ENCODE results near the gene NCOA6.

Gene NCOA6

GRCh38 chr20:34824026-34824425 is 1.4 kb downstream of the NCOA6 start:
- no peaks in the 10 kb centered on the region for H3K9me2 ChIP-seq (replicated peaks; ENCODE audit: insufficient read depth, low read length)
- H3K4me1 ChIP-seq (ENCODE audit: low read length), result no peaks in the 10 kb centered on the region
- peaks cover 60% of the 10 kb centered on the region for H3K79me2 ChIP-seq (ENCODE audit: low read length)
- H3K27ac ChIP-seq (ENCODE audit: low read length), result no peak overlapping the region
- H4K20me1 ChIP-seq (ENCODE audit: insufficient read depth, low read length), result peaks cover 20% of the 10 kb centered on the region
- no peaks in the 10 kb centered on the region for H3K36me3 ChIP-seq (replicated peaks; ENCODE audit: insufficient read depth, low read length)
- peaks cover 6% of the 10 kb centered on the region; the same call in 1 of the 2 replicates for H3F3A ChIP-seq (ENCODE audit: insufficient read depth, low read length)
- no peak overlapping the region for H2AFZ ChIP-seq (ENCODE audit: low read length)
- no peaks in the 10 kb centered on the region for H3K9me3 ChIP-seq (replicated peaks; ENCODE audit: insufficient read depth, low read length)
- no peak for DNase-seq
- peak overlapping the region; percentile 65 for H3K4me2 ChIP-seq (ENCODE audit: low read depth, low read length)
- TF ChIP-seq EZH2 (optimal IDR thresholded peaks at IDR 0.05; ENCODE audit: low read depth, low read length) (no peak), EZH2phosphoT487 (IDR thresholded peaks at IDR 0.05; ENCODE audit: low read length) (no peak), CTCF (IDR thresholded peaks at IDR 0.05; ENCODE audit: low read length) (no peak)
- H3K9ac ChIP-seq (ENCODE audit: low read length), result peak overlapping the region; percentile 2; the same call in 1 of the 2 replicates
- H3K27me3 ChIP-seq (replicated peaks; ENCODE audit: insufficient read depth, low read length), result no peaks in the 10 kb centered on the region
- peak overlapping the region; percentile 97 for H3K4me3 ChIP-seq (ENCODE audit: low read length)

DNA sequence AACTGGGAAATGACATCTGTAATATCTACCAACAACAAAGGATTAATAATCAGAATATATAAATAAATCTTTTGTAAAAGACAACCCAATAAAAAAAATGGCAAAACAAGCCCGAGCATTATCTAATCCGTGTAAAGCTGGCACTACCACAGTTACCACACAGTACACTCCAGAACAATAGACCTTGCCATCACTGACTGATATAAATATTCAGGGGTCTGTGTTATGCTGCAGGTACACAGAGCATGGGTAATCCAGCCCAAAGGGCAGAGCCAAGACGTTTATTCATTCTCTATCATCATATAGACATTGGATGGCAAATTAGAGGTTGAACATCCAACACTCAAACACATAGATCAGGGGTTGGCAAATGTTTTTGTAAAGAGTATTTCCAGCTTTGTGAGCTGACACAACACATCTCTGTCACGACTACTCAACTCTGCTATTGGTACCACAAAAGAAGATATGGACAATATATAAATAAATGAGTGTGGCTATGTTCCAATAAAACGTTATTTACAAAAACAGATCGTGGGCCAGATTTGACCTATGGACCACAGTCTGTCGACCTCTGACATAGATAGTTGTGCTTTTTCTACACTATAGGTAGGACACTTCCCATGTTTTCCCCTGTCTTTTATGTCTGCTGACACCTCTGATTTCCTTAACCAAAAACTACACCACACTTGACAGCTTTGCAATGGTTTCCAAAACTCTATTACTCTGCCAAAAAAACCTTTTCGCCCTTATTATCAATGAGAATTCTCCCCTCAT is 4.5 kb downstream of the NCOA6 start:
- H3K4me1 ChIP-seq (ENCODE audit: low read length), result no peaks in the 10 kb centered on the region
- no peak overlapping the region for H3K4me2 ChIP-seq (ENCODE audit: low read depth, low read length)
- H3K27ac ChIP-seq (ENCODE audit: low read length), result no peak overlapping the region
- no peaks in the 10 kb centered on the region for H3K9me2 ChIP-seq (replicated peaks; ENCODE audit: insufficient read depth, low read length)
- no peaks in the 10 kb centered on the region for H3K36me3 ChIP-seq (replicated peaks; ENCODE audit: insufficient read depth, low read length)
- H2AFZ ChIP-seq (ENCODE audit: low read length), result no peak overlapping the region
- H3K9me3 ChIP-seq (replicated peaks; ENCODE audit: insufficient read depth, low read length), result no peaks in the 10 kb centered on the region
- TF ChIP-seq CTCF (IDR thresholded peaks at IDR 0.05; ENCODE audit: low read length), result no peak
- no peak for TF ChIP-seq EZH2phosphoT487 (IDR thresholded peaks at IDR 0.05; ENCODE audit: low read length)
- H3K4me3 ChIP-seq (ENCODE audit: low read length), result no peak overlapping the region
- peaks cover 28% of the 10 kb centered on the region for H4K20me1 ChIP-seq (ENCODE audit: insufficient read depth, low read length)
- H3K27me3 ChIP-seq (replicated peaks; ENCODE audit: insufficient read depth, low read length), result no peaks in the 10 kb centered on the region
- no peak for DNase-seq
- H3F3A ChIP-seq (ENCODE audit: insufficient read depth, low read length), result peaks cover 6% of the 10 kb centered on the region; the same call in 1 of the 2 replicates
- H3K79me2 ChIP-seq (ENCODE audit: low read length), result peaks cover 89% of the 10 kb centered on the region
- no peak overlapping the region for H3K9ac ChIP-seq (ENCODE audit: low read length)

DNA sequence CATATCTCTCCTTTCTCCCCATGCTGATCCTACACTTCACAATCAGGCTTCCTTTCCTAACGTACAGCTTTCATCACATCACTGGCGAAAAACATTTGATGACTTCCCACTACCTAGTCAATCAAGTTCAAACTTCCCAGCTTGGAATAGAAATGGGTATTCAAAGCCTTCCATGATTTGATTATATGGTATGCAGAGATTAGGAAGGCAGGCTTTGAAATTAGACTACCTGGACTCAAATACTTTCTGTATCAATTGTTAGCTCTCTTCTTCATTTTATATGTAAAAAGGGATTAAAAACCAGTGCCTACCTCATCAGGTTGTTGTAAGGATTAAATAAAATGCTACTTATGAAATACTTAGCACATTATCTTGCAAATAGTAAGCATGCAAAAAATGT is 7.7 kb downstream of the NCOA6 start:
- Histone ChIP-seq H3K79me2 (ENCODE audit: low read length) (peaks cover 97% of the 10 kb centered on the region), H2AFZ (ENCODE audit: low read length) (no peak overlapping the region), H3K27ac (ENCODE audit: low read length) (no peak overlapping the region), H3K27me3 (replicated peaks; ENCODE audit: insufficient read depth, low read length) (no peaks in the 10 kb centered on the region), H3F3A (ENCODE audit: insufficient read depth, low read length) (no peaks in the 10 kb centered on the region), H3K4me1 (ENCODE audit: low read length) (no peaks in the 10 kb centered on the region), H3K9me3 (replicated peaks; ENCODE audit: insufficient read depth, low read length) (no peaks in the 10 kb centered on the region), H3K9ac (ENCODE audit: low read length) (no peak overlapping the region), H3K4me2 (ENCODE audit: low read depth, low read length) (no peak overlapping the region), H3K9me2 (replicated peaks; ENCODE audit: insufficient read depth, low read length) (no peaks in the 10 kb centered on the region), H3K36me3 (replicated peaks; ENCODE audit: insufficient read depth, low read length) (no peaks in the 10 kb centered on the region), H3K4me3 (ENCODE audit: low read length) (no peak overlapping the region), H4K20me1 (ENCODE audit: insufficient read depth, low read length) (peaks cover 28% of the 10 kb centered on the region)
- TF ChIP-seq EZH2phosphoT487 (IDR thresholded peaks at IDR 0.05; ENCODE audit: low read length) (no peak), CTCF (IDR thresholded peaks at IDR 0.05; ENCODE audit: low read length) (no peak), EZH2 (optimal IDR thresholded peaks at IDR 0.05; ENCODE audit: low read depth, low read length) (no peak)
- DNase-seq, result no peak

Data from MM.1S (cell line).